GM21390 (cell line): ENCODE measurements around the gene ARL14.

Experiments used
- ATAC-seq: cut with Tn5 transposase; IDR thresholded peaks from one replicate; pipeline ENCODE4 v1.9.1; 2021; ENCODE audit not compliant: unreplicated experiment

Gene ARL14

DNA sequence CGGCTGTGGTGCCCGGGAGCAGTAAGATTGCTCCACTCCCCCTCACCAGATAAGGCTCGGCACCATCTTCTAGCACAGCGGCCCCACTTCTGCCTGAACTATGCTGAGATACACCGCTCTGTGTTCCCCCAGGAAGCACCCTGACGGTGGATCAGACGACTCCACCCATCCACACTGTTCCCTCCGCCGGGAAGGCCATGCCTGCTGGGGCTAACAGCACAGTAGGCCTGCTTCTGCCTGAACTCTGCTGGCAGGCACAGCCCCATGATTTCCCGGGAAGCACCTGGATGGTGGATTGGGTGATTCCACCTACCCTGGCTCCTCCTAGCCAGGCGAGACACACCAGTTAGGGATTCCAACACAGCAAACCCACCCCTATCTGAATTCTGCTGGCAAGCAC is 42.8 kb downstream of the ARL14 start:
- ATAC-seq: no peak

DNA sequence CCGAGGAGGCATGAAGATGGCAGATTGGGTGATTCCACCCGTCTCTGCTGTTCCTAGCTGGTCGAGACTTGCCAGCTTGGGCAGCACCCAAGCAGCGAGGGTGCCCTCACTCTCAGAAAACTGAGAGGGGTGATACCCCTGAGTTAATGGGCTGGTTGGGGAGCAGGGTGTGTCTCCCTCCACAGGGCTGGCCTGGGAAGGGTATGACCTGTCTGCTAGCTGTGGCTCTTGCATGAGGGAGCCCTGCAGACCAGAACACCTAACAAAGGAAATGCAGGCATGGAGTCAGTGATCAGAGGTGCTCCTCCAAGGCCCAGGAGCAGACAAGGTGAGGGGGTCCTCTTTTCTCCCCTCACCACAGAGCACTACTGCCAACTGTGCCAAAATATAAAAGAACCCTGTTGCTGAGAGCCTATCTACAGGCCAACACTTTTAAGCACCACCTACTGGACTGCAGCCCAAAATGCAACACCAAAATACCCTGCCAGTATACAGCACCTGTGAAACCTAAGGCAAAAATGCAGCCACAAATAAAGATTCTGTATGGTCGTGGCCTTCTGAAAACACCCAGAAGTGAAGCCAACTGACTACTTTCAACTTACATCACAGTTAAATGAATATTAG is 43.3 kb downstream of the ARL14 start:
- no peak for ATAC-seq

DNA sequence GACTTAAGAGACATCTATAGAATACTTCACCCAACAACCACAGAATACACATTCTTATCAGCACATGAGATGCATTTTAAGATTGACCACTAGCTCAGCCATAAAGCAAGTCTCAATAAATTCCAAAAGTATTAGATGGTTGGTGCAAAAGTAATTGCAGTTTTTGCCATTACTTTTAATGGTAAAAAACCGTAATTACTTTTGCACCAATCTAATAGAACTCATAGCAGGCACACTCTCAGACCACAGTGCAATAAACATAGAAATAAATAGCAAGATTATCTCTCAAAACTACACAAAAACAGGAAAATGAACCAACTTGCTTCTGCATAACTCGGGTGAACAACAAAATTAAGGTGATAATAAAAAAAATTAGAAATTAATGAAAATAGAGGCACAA is 45.4 kb downstream of the ARL14 start:
- no peak for ATAC-seq

DNA sequence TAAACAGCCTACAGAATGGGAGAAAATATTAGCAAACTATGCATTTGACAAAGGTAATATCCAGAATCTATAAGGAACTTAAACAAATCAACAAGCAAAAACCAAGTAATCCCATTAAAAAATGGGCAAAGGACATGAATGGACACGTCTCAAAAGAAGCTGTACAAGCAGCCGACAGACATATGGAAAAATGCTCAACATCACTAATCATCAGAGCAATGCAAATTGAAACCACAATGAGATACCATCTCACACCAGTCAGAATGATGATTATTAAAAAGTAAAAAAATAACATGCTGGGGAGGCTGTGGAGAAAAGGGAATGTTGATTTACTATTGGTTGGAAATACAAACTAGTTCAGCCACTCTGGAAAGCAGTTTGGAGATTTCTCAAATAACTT is 48.4 kb downstream of the ARL14 start:
- ATAC-seq: no peak
